GM12874 (cell line): ENCODE data around the gene SPATA16.

ENCODE experiments used
- CTCF ChIP-seq: IDR thresholded peaks from 2 replicates; pipeline ENCODE4 v1.5.1; 2011; ENCODE audit warnings: low read depth, mild to moderate bottlenecking, control low read depth, low read length, moderate library complexity; ENCODE audit not compliant: insufficient read depth

Gene SPATA16

GRCh38 chr3:172869784-172870518 lies 271.1 kb downstream of the SPATA16 start:
- no peak for TF ChIP-seq CTCF

- TF ChIP-seq CTCF = no peak
Measured at GRCh38 chr3:172869368-172869771, 271.7 kb downstream of the SPATA16 start.

GRCh38 chr3:172868582-172869200 lies 272.3 kb downstream of the SPATA16 start:
- no peak for TF ChIP-seq CTCF

GRCh38 chr3:172859041-172859440 lies 282.0 kb downstream of the SPATA16 start:
- TF ChIP-seq CTCF = no peak

- no peak for TF ChIP-seq CTCF
Measured at GRCh38 chr3:172856795-172857742, 284.0 kb downstream of the SPATA16 start.

- no peak for TF ChIP-seq CTCF
Measured at GRCh38 chr3:172855037-172855436, 286.0 kb downstream of the SPATA16 start.
